Activated CD8-positive, alpha-beta T cell treated with anti-CD3 and anti-CD28 coated beads for 36 hours (primary cell): ENCODE measurements around the gene PLTP. TPM values are rescaled to one million over a fixed set of nuclear protein-coding genes. Genes with fewer than 3 reads are reported as not detected.

Experiments used
- ATAC-seq: fragments of 200-7000 bp; cut with Tn5 transposase; one replicate; pipeline ENCODE4 v1.10.0; 2021; ENCODE audit warnings: mild to moderate bottlenecking, moderate library complexity
- CTCF ChIA-PET: fragments of 350-600 bp; sonication (Branson Sonifier 250); formaldehyde crosslinking; loops from one replicate; lab custom pipeline; 2021; ENCODE audit warnings: antibody characterized with exemption; lab: Charles Lee
- POLR2A ChIA-PET: fragments of 350-600 bp; sonication (Branson Sonifier 250); formaldehyde crosslinking; loops from one replicate; lab custom pipeline; 2021; ENCODE audit warnings: antibody characterized with exemption; lab: Charles Lee
- DNase-seq: peaks from one replicate; pipeline ENCODE4 v3.0.0-alpha.2; 2020
- H3K27ac Mint-ChIP-seq: one replicate; pipeline ENCODE4 v1.8.0; 2021; ENCODE audit warnings: mild to moderate bottlenecking, mixed read lengths
- H3K27me3 Mint-ChIP-seq: one replicate; pipeline ENCODE4 v1.8.0; 2021; ENCODE audit warnings: mixed read lengths
- H3K36me3 Mint-ChIP-seq: one replicate; pipeline ENCODE4 v1.8.0; 2021; ENCODE audit warnings: low read depth, mixed read lengths
- H3K4me1 Mint-ChIP-seq: one replicate; pipeline ENCODE4 v1.8.0; 2021; ENCODE audit warnings: low read depth, mixed read lengths
- H3K4me3 Mint-ChIP-seq: one replicate; pipeline ENCODE4 v1.8.0; 2021; ENCODE audit warnings: mild to moderate bottlenecking, moderate library complexity, mixed read lengths
- H3K9me3 Mint-ChIP-seq: one replicate; pipeline ENCODE4 v1.8.0; 2021; ENCODE audit warnings: mixed read lengths
- intact Hi-C: fragments of 100-400 bp; cut with micrococcal nuclease; formaldehyde crosslinking; loops from one replicate; pipeline ENCODE4 v1.10.0; 2022
- total RNA-seq, 2 experiments: library from RNA; stranded (reverse); gene quantifications; one replicate each; pipeline ENCODE4 v1.2.3, GENCODE V29; 2021
- TF ChIP-seq, protein P1 (sequence below): fragments of 200-600 bp; IDR thresholded peaks from one replicate; pipeline ENCODE4 v1.8.0; 2022; ENCODE audit warnings: antibody characterized with exemption, mild to moderate bottlenecking

Gene PLTP
- total RNA-seq, 2 experiments from 2014 or later, result 7.4 to 8.6 TPM

DNA sequence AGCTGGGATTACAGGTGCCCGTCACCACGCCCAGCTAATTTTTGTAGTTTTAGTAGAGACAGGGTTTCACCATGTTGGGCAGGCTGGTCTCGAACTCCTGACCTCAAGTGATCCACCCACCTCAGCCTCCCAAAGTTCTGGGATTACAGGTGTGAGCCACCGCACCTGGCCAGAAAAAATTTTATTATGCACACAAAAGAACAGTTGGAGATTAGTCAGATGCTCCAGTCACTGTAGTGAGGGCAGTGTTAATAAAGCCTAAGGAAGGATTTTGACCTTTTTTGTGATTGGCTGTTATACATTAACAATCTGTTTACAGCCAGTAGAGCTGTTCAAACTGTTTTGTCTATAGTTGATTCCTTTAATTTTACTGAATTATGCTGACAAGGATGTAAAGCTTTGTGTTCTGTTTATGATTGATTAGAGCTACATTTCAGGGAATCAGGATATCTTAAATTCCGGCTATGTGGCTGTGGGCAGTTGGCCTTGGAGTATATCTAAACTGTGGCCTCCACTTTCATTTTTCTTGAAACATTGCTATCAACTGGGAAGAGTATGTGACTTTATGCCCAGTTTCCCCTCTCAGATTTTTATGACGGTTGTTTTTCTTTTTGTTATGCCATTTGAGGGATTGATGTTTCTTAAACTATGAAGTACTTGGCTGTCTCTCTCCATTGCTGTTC is 44.7 kb downstream of the PLTP start:
- no peaks in the 10 kb centered on the region for H3K4me1 Mint-ChIP-seq
- H3K27ac Mint-ChIP-seq, result no peak overlapping the region
- H3K36me3 Mint-ChIP-seq, result no peaks in the 10 kb centered on the region
- H3K27me3 Mint-ChIP-seq, result no peaks in the 10 kb centered on the region
- TF ChIP-seq, protein P1, sequence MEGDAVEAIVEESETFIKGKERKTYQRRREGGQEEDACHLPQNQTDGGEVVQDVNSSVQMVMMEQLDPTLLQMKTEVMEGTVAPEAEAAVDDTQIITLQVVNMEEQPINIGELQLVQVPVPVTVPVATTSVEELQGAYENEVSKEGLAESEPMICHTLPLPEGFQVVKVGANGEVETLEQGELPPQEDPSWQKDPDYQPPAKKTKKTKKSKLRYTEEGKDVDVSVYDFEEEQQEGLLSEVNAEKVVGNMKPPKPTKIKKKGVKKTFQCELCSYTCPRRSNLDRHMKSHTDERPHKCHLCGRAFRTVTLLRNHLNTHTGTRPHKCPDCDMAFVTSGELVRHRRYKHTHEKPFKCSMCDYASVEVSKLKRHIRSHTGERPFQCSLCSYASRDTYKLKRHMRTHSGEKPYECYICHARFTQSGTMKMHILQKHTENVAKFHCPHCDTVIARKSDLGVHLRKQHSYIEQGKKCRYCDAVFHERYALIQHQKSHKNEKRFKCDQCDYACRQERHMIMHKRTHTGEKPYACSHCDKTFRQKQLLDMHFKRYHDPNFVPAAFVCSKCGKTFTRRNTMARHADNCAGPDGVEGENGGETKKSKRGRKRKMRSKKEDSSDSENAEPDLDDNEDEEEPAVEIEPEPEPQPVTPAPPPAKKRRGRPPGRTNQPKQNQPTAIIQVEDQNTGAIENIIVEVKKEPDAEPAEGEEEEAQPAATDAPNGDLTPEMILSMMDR, result no peak
- intact Hi-C loops, result no loop called here
- ChIA-PET POLR2A (no interaction called here), CTCF (interaction anchor here (2.3 kb wide), 1 partner anchor 11 kb away, joined by 7 read pairs; the partner anchor contains the start of genes ACOT8 and ZSWIM3)
- H3K4me3 Mint-ChIP-seq, result no peak overlapping the region
- no peaks in the 10 kb centered on the region for H3K9me3 Mint-ChIP-seq
- ATAC-seq (no peak), DNase-seq (no peak)

DNA sequence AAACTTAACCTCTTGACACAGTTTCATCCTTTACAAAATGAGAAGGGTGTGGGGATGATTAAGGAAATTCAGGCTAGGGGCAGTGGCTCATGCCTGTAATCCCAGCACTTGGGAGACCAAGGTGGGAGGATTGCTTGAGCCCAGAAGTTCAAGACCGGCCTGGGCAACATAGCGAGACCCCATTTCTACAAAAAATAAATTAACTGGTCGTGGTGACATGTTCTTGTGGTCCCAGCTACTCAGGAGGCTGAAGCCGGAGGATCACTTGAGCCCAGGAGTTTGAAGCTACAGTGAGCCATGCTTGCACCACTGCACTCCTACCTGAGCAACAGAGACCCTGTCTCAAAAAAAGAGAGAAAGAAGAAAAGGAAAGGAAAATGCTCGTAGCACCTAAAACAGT is 45.5 kb downstream of the PLTP start:
- Mint-ChIP-seq H3K4me3 (no peak overlapping the region), H3K9me3 (no peaks in the 10 kb centered on the region), H3K27ac (no peak overlapping the region), H3K36me3 (no peaks in the 10 kb centered on the region), H3K4me1 (no peaks in the 10 kb centered on the region), H3K27me3 (no peaks in the 10 kb centered on the region)
- DNase-seq (no peak), ATAC-seq (no peak)
- CTCF ChIA-PET, result interaction anchor here (0.7 to 2.3 kb wide), 2 partner anchors 10 to 25 kb away, joined by 3 to 7 read pairs; partner anchors contain the start of genes ACOT8, CTSA and ZSWIM3
- TF ChIP-seq, protein P1, result no peak
- intact Hi-C loops, result no loop called here
- POLR2A ChIA-PET, result no interaction called here

DNA sequence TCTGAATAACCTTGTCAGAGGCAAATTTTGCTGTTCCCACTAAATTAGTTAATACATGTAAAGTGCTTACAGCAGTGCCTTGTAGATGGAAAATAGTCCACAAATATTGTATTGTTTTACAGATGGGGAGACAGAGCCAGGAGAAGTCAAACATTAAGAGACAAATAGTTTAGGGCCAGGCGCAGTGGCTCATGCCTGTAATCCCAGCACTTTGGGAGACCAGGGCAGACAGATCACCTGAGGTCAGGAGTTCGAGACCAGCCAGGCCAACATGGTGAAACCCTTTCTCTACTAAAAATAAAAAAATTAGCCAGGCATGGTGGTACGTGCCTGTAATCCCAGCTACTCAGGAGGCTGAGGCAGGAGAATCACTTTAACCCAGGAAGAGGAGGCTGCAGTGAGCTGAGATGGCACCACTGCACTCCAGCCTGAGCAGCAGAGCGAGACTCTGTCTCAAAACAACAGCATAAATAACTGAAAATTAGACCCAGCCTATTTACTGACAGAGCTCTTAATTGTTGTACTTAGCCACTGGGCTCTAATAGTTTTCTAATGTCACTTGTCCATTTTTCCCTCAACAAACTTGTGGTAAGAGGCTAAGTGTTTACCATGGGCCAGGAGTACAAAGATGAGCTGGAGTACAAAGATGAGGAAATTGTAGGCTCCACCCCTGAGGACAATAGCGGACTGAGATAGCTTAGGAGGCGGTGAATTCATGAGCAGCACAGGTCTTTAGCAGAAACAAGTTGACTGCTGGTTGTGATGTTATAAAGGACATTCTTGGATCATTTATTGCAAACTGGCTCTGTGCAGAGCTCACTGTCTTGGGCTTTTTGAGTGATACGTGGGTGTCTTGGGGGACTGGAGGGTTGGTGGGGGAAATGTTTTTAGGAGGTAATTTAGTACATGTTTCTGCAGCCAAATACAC is 48.1 kb downstream of the PLTP start:
- intact Hi-C loops, result no loop called here
- Mint-ChIP-seq H3K27ac (no peak overlapping the region), H3K9me3 (no peaks in the 10 kb centered on the region), H3K36me3 (peaks cover 2% of the 10 kb centered on the region), H3K27me3 (no peaks in the 10 kb centered on the region), H3K4me3 (no peak overlapping the region), H3K4me1 (peaks cover 11% of the 10 kb centered on the region)
- ATAC-seq (no peak), DNase-seq (no peak)
- POLR2A ChIA-PET, result interaction anchor here (0.6 to 1.6 kb wide), 4 partner anchors 17 to 72 kb away, joined by 3 to 5 read pairs (median 4); partner anchors contain the start of genes CTSA, DNTTIP1, NEURL2 and WFDC3
- CTCF ChIA-PET, result interaction anchor here (1.0 to 1.4 kb wide), 2 partner anchors 16 to 64 kb away, joined by 3 to 5 read pairs; no protein-coding TSS in a partner anchor
- TF ChIP-seq, protein P1, result no peak

DNA sequence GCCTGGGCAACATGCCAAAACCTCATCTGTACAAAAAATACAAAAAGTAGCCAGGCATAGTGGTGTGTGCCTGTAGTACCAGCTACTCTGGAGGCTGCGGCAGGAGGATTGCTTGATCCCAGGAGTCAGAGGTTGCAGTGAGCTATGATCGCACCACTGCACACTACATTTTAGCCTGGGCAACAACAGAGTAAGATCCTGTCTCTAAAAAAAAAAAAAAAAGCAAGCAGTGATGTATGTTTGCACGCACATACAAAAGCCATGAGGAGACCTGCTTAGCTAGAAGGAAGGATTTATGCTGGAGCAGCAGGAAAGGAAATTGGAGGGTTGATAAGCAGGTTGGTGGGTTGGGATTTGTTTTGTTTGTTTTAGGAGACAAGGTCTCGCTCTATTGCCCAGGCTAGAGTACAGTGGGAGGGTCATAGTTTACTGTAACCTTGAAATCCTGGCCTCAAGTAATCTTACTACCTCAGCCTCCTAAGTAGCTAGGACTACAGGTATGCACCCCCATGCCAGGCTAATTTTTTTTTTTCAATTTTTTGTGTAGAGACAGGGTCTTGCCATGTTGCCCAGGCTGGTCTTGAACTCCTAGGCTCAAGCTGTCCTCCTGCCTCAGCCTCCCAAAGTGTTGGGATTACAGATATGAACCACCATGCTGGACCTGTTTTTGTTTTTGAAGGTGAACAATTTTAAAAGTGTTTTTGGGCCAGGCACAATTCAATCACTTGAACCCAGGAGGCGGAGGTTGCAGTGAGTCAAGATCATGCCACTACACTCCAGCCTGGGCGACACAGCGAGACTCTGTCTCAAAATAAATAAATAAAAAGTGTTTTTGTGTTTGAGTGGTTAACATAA is 50.5 kb downstream of the PLTP start:
- DNase-seq (no peak), ATAC-seq (no peak)
- ChIA-PET POLR2A (interaction anchor here (0.7 to 1.2 kb wide), 3 partner anchors 13 to 38 kb away, joined by 3 read pairs; partner anchors contain the start of gene ZSWIM1), CTCF (interaction anchor here (1.1 to 1.3 kb wide), 2 partner anchors 71 to 108 kb away, joined by 3 read pairs; no protein-coding TSS in a partner anchor)
- Mint-ChIP-seq H3K36me3 (peaks cover 2% of the 10 kb centered on the region), H3K9me3 (no peaks in the 10 kb centered on the region), H3K4me3 (no peak overlapping the region), H3K27me3 (no peaks in the 10 kb centered on the region), H3K27ac (no peak overlapping the region), H3K4me1 (peaks cover 20% of the 10 kb centered on the region)
- TF ChIP-seq, protein P1, result no peak
- intact Hi-C loops, result no loop called here
